ENCODE measurements around the gene INPP4A. TPM values are rescaled to one million over a fixed set of nuclear protein-coding genes. Genes with fewer than 3 reads are reported as not detected.
"Not testable (repeated sequence)": the region's sequence is repeated elsewhere in the genome, so short reads cannot be mapped to it uniquely, and the experiment has no call there.

Gene INPP4A
- polyA plus RNA-seq, 1 of the 3 experiments (the other 2 are of a cell fraction): 15.0 TPM

DNA sequence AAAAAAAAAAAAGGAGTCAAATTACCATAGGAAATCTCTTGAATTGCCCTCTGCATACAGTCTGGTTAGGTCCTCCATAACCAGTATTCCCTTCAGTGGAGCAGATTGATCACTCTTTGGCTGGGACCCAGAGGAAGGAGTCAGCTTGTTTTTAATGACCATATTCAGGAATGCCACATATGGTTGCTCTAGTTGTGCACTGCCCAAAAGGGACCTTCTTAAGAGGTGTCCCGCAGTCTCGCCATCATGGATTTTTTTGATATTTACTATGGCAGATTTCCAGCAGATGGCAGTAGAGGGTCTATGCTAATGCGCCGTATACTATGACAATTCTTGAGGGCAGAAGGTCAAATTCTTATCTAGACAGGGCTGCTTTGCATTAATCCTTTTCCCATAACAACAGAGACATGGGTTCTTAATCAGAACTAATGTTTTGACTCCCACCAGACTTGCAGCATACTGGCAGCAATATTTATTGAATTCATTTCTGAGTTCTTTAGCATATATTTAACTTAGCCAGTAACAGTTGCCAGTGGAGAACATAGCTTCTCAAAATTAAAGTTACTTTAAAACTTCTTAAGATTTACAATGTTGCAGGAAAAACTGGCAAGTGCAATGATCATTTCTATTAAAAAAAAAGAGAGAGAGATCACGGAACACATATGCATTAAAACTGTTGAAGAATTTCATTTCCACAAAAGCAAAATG, 31.8 kb upstream of the INPP4A start (continued):
- TF ChIP-seq RFX5 (IDR thresholded peaks at IDR 0.05; ENCODE audit: low read length): no peak
- TF ChIP-seq RXRA (IDR thresholded peaks at IDR 0.05; ENCODE audit: borderline replicate concordance, low read depth): 0 out of 2 replicates have a peak, but pooled peaks have one; percentile 14
- no peak for TF ChIP-seq GABPA (IDR thresholded peaks at IDR 0.05; ENCODE audit: low read depth)
- TF ChIP-seq TEAD4 (IDR thresholded peaks at IDR 0.05; ENCODE audit: borderline replicate concordance, insufficient read depth): no peak
- peak; percentile 91 for TF ChIP-seq RAD21 (IDR thresholded peaks at IDR 0.05; ENCODE audit: low read length)
- no peak for TF ChIP-seq PBX3 (IDR thresholded peaks at IDR 0.05)
- TF ChIP-seq SMC3 (IDR thresholded peaks at IDR 0.05; ENCODE audit: low read depth, low read length): peak; percentile 78
- TF ChIP-seq SIN3A (IDR thresholded peaks at IDR 0.05; ENCODE audit: borderline replicate concordance, low read depth, low read length): no peak
- no peak for TF ChIP-seq FOSL2 (IDR thresholded peaks at IDR 0.05; ENCODE audit: borderline replicate concordance, low read depth)
- TF ChIP-seq MXI1 (IDR thresholded peaks at IDR 0.05; ENCODE audit: low read depth, low read length): no peak

- POLR2A ChIA-PET; H3K27me3 ChIP-seq (ENCODE audit: insufficient read depth); H3K4me3 ChIP-seq (ENCODE audit: low read depth in 2 of 2, low read length in 1 of 2); H3K36me3 ChIP-seq (replicated peaks in 1 of 2; ENCODE audit: control insufficient read depth in 1 of 2, insufficient read depth in 2 of 2, low read length in 1 of 2); H3K4me1 ChIP-seq (ENCODE audit: control insufficient read depth in 1 of 2, insufficient read depth in 2 of 2, low read depth in 1 of 2, low read length in 1 of 2); DNase-seq; CTCF ChIA-PET; H3K4me2 ChIP-seq; H3K9me3 ChIP-seq; H3K27ac ChIP-seq (ENCODE audit: low read depth in 2 of 2, low read length in 1 of 2); H4K20me1 ChIP-seq (ENCODE audit: insufficient read depth); H3F3A ChIP-seq (replicated peaks; ENCODE audit: insufficient read depth); H3K9me2 ChIP-seq; H2AFZ ChIP-seq (ENCODE audit: low read depth); H3K9ac ChIP-seq; H3K79me2 ChIP-seq (ENCODE audit: insufficient read depth): not testable (repeated sequence)
- WGBS (ENCODE audit: low lambda C conversion rate): 62% methylated on average over 6 of the region's 7 CpGs
Measured at GRCh38 chr2:98414246-98414645, 30.4 kb upstream of the INPP4A start.

DNA sequence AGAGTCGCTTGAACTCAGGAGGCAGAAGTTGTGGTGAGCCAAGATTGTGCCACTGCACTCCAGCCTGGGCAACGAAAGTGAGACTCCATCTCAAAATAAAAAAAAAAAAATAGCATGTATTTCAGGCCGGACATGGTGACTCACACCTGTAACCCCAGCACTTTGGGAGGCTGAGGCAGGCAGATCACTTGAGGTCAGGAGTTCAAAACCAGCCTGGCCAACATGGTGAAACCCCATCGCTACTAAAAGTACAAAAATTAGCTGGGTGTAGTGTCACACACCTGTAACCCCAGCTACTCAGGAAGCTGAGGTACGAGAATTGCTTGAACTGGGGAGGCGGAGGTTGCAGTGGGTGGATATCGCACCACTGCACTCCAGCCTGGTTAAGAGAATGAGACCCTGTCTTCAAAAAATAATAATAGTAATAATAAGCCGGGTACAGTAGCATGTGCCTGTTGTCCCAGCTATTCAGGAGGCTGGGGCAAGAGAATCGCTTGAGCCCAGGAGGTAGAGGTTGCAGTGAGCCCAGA, 28.9 kb upstream of the INPP4A start:
- H4K20me1 ChIP-seq (ENCODE audit: insufficient read depth); H3K79me2 ChIP-seq (ENCODE audit: insufficient read depth); H3K9me2 ChIP-seq; H3K4me2 ChIP-seq; H3F3A ChIP-seq (replicated peaks; ENCODE audit: insufficient read depth); H3K27me3 ChIP-seq (ENCODE audit: insufficient read depth); H3K9ac ChIP-seq; H3K4me1 ChIP-seq (ENCODE audit: control insufficient read depth in 1 of 2, insufficient read depth in 2 of 2, low read depth in 1 of 2, low read length in 1 of 2); POLR2A ChIA-PET; H3K36me3 ChIP-seq (replicated peaks in 1 of 2; ENCODE audit: control insufficient read depth in 1 of 2, insufficient read depth in 2 of 2, low read length in 1 of 2); DNase-seq; H3K27ac ChIP-seq (ENCODE audit: low read depth in 2 of 2, low read length in 1 of 2); H2AFZ ChIP-seq (ENCODE audit: low read depth); H3K4me3 ChIP-seq (ENCODE audit: low read depth in 2 of 2, low read length in 1 of 2); H3K9me3 ChIP-seq: not testable (repeated sequence)
- WGBS (ENCODE audit: low lambda C conversion rate): 68% methylated on average over 9 of the region's 9 CpGs
- CTCF ChIA-PET: interaction anchor here (1.0 kb wide), 1 partner anchor 422 kb away, joined by 3 read pairs; no protein-coding TSS in a partner anchor

Measured in SK-N-SH (cell line).